Activated naive CD4-positive, alpha-beta T cell treated with anti-CD3 and anti-CD28 coated beads, Interleukin-2, amount 50 U/mL, for 72 hours (primary cell): Measurements from ENCODE around the gene SSPN. TPM values are rescaled to one million over a fixed set of nuclear protein-coding genes. Genes with fewer than 3 reads are reported as not detected.

Experiments
- ATAC-seq, 2 donors: fragments of 150-1000 bp; cut with Tn5 transposase; 2 replicates each; pipeline ENCODE4 v1.10.0; 2021; ENCODE audit warnings: mild to moderate bottlenecking in 2 of 2, moderate library complexity in 2 of 2
- DNase-seq, 2 donors: peaks; one replicate each; pipeline ENCODE4 v3.0.0; 2021 to 2022; ENCODE audit warnings: low spot score in 2 of 2
- H3K27ac Mint-ChIP-seq, 2 donors: one replicate each; pipeline ENCODE4 v1.8.0; 2022; ENCODE audit warnings: mild to moderate bottlenecking in 2 of 2, mixed read lengths in 2 of 2
- H3K36me3 Mint-ChIP-seq, 2 donors: one replicate each; pipeline ENCODE4 v1.8.0; 2022; ENCODE audit warnings: mixed read lengths in 2 of 2
- H3K9me3 Mint-ChIP-seq, 2 donors: one replicate each; pipeline ENCODE4 v1.8.0; 2022; ENCODE audit warnings: mixed read lengths in 2 of 2
- total RNA-seq, 2 donors: library from RNA; stranded (reverse); gene quantifications; one replicate each; pipeline ENCODE4 v1.2.3, GENCODE V29; 2022

The SSPN gene
- total RNA-seq, 2 donors from 2014 or later, result not detected

DNA sequence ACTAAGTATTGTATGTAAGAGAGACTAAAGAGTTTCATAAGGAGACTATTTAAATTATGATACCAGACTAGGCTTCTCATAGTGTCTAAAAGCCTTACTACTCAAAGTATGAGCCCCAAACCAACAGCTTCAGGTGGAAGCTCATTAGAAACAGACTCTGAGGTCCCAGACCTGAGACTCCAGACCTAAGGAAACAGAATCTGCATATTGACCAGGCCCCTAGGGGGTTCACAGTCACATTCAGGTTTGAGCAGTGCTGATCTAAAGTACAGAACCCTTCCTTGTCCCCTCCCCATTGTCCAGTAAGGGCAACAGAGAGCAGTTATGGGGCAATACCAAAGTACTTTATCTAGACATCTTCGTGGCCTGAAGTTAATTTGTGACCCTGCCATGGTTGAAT, 87.7 kb downstream of the SSPN start:
- H3K27ac Mint-ChIP-seq, result no peak overlapping the region
- no peak for DNase-seq
- no peaks in the 10 kb centered on the region for H3K36me3 Mint-ChIP-seq
- no peaks in the 10 kb centered on the region for H3K9me3 Mint-ChIP-seq
- no peak for ATAC-seq

DNA sequence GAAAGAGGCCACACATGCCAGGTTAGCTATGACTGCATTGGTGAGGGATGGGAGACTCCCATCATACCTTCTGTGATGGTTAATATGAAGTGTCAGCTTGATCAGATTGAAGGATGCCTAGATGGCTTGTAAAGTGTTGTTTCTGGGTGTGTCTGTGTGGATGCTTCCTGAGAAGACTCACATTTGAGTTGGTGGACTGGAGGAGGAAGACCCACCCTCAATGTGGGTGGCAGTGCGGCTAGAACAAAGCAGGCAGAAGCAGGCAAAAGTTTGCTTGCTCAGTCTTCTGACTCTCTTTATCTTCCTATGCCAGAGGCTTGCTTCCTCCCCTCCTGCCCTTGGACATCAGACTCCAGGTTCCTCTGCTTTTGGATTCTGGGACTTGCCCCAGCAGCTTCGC, 88.2 kb downstream of the SSPN start:
- H3K9me3 Mint-ChIP-seq, result no peaks in the 10 kb centered on the region
- no peak for ATAC-seq
- H3K36me3 Mint-ChIP-seq, result no peaks in the 10 kb centered on the region
- H3K27ac Mint-ChIP-seq, result no peak overlapping the region
- no peak for DNase-seq

DNA sequence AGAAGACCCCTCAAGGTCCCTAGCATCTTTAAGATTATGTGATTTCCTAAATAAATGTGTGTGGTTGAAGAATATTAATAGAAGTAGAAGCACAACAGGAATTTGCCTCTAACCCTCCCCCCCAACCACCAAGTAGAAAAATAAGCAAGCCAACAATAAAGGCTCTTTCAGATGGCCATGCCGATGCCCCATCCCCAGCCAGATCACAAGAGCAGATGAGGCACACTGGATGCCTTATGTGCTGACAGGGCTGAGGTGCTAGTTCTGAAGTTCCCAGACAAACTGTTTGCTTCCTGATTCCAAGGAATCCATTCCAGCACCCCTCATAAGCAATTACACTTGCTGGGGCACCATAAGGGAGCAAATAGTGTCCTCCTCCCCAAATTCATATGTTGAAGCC, 90.0 kb downstream of the SSPN start:
- Mint-ChIP-seq H3K27ac (no peak overlapping the region), H3K36me3 (no peaks in the 10 kb centered on the region), H3K9me3 (no peaks in the 10 kb centered on the region)
- ATAC-seq, result no peak
- no peak for DNase-seq

DNA sequence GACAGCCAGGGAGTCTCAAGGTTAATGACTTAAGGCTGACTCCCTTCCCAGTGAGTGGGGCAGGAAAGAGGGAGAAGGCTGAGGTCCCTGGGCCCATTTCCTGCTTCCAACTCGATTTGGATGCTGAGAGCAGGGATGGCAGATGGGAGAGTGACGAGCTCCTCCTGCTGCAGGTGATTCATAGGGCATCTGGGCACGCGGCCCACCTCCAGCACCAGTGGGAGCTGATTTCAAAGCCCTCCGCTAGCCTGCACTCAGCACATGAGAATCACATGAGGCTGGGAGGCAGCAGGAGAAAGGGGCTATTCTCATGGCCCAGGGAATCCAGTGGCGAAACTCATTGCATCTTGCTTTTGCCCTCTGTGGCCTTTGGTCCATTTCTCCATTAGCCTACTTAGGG, 90.8 kb downstream of the SSPN start:
- no peak for ATAC-seq
- no peaks in the 10 kb centered on the region for H3K9me3 Mint-ChIP-seq
- DNase-seq, result no peak
- no peaks in the 10 kb centered on the region for H3K36me3 Mint-ChIP-seq
- no peak overlapping the region for H3K27ac Mint-ChIP-seq

DNA sequence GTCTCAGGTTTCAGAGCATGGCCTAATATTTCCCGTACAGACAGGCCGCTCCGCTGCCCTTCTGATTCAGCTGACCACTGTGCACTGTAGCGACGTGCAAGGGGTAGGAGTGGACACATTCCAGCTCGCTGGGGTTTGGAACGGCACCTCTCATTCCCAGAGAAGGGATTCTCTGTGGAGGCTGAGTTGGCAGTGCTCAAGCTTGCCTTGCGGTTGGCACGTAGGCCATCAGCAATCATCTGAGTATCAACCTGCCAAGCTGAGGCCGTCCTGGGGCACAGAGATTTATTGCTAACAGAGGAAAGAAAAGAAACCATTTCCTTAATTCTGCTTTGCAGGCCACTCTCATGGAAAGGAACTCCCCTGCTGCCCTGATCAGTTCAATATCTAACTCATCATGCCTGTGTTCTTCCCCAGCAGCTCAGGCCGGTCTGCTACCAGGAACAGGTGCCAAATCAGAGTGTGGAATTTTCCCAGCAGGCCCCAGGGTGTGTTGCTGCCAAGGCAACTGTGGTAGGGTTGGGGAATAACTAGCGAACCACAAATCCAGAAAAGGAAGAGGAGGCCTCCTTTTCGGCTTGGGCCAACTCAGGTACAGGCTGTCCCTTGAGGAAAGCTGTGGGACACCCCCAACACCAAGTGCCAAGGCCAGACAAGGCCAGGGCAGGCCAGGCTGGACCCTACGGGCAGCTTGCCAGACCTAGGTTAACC, 92.5 kb downstream of the SSPN start:
- H3K27ac Mint-ChIP-seq, result peak overlapping the region in 1 of 2 donors; percentile 93
- no peaks in the 10 kb centered on the region for H3K9me3 Mint-ChIP-seq
- ATAC-seq (no peak), DNase-seq (no peak)
- H3K36me3 Mint-ChIP-seq, result no peaks in the 10 kb centered on the region

DNA sequence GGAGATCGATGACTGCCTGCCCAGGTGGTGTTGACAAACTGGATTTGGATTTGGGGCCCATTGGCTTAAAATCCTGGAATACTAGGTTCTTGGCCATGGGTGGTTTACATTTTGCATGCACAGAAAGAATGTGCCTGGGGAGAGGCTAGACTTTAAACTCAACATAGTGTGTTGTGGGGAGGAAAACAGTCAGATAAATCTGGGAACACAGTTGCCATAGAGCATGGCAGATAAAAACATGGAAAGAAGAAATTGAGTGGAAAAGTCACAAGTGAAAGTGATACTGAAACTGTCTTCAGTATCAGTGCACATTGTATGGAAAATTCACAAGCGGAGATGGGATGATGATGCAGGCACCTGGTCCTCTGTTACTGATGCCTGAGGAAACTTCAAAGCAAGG, 95.2 kb downstream of the SSPN start:
- no peaks in the 10 kb centered on the region for H3K9me3 Mint-ChIP-seq
- H3K27ac Mint-ChIP-seq, result no peak overlapping the region
- H3K36me3 Mint-ChIP-seq, result no peaks in the 10 kb centered on the region
- DNase-seq (no peak), ATAC-seq (no peak)

DNA sequence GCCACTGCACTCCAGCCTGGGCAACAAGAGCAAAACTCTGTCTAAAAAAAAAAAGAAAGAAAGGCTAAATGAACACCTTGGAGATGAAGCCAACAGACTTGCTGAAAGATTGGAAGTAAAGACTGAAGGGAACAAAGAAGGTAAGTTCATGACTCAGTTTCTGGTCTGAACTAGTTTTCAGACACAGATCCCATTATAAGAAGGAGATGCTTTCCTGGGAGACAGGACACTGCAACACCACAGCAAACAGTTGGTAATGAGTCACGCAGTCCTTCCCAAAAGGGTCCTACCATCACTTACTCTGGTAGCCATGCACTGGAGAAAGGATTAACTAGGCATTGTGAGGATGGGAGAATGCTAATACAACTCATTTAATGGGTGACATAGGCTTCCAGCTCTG, 97.2 kb downstream of the SSPN start:
- Mint-ChIP-seq H3K9me3 (peaks cover 0 to 5% of the 10 kb centered on the region in 2 donors), H3K27ac (no peak overlapping the region), H3K36me3 (peaks cover 0 to 6% of the 10 kb centered on the region in 2 donors)
- ATAC-seq (no peak), DNase-seq (no peak)

DNA sequence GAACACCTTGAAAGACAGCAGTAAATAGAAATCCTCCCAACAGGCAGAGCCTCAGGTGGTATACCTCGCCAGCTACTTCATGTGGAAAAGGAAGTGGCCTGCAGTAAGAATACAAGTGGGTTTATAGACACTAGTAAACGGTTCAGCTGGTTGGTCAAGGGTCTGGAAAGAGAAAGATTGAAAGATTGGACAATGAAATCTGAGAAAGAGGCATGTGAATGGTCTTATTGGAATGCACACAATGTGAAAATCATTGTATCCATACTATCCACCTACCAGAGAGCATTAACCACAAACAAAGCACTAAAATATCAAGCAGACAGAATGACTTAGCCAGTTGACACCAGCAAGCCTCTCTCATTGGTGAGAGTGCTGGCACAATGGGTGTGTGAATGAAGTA, 98.2 kb downstream of the SSPN start:
- Mint-ChIP-seq H3K36me3 (peaks cover 0 to 6% of the 10 kb centered on the region in 2 donors), H3K9me3 (peaks cover 0 to 5% of the 10 kb centered on the region in 2 donors), H3K27ac (no peak overlapping the region)
- ATAC-seq (no peak), DNase-seq (no peak)

DNA sequence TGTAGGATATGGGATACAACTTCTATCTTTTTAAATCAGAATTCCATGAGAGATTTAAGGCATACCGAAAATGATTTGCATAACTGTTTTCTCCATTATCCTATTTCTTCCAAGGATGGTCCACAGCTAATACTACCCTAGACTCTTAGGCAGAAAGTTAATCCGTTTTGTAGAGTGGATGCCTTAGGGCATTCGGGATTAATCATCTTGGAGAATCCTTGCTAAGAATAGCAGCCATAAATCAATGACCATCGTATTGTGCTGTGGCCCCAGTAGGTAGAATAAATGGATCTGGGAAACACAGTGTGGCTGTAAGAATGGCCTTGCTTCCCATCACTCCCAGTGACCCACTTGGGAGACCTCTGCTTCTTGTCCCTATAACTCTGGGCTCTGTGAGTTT, 99.6 kb downstream of the SSPN start:
- Mint-ChIP-seq H3K27ac (no peak overlapping the region), H3K9me3 (peaks cover 0 to 5% of the 10 kb centered on the region in 2 donors), H3K36me3 (peaks cover 0 to 6% of the 10 kb centered on the region in 2 donors)
- DNase-seq, result no peak
- ATAC-seq, result no peak

DNA sequence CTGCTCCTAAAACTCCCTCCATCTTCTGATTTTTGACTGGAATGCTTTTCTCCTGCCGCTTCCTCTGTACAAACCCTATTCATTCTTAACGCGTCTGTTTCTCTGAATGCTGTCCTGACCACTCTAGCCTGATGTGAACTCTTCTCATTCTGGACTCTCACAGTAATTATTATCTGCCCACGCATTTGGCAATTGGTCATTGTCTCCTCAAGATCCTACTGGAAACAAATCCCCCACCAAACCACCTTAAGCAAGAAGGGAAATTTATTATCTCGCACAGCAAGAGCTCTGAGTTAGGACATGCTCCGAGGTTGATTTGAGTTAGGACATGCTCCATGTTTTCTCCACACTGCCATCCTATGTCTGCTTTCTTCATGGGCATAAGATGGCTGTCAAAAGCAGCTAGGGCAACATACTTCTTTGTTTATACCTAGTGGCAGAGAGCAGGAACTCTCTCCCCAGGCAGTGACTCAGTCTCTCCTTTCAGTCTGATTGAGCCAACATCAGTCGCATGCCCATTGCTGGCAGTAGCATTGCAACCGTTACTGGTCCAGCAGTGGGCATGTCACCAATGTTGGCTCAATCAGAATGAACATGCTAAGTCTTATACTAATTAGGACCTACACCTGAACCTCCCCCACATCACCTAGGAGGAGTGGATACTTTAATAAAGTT, 102.2 kb downstream of the SSPN start:
- no peak overlapping the region for H3K27ac Mint-ChIP-seq
- no peak for DNase-seq
- peak; percentile 48 to 59 for ATAC-seq

DNA sequence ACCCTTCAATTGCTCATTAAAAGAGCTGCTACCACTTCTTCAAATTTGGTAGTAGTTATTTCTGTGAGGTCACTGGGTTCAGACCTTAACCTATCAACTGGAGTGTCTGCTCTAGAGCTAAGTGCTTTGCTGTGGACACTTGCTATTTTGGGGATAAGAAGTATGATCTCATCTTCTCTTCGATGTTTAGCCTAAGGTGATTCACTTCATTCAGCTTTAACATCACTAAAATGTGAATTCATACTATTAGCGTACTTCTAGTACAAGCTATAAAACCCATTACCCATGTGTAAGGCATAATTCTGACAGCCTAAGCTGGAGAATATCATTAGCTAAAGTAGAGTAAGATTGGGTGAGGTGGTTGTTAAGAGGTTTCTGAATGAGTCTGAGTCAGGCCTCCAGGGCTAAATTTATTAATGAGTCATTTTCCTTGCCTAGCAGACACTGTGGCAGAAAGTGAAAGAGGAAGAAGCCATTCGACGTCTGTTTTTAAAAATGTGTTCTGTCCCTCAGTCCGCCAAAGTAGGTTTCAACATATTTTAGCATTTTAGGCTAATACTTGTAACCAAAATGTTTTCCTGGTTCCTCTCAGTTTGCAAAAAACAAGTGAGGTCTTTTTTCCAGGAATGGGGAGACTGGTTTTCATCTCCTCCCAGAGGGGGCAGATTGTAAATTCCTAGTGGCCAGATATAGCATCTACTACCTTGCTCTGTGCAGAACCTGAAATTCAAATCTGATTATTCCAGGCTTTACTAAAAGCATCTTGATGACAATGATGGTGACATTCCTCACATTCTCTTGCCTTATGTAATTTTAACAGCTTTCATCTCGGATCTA, 103.6 kb downstream of the SSPN start:
- H3K9me3 Mint-ChIP-seq, result peaks cover 0 to 5% of the 10 kb centered on the region in 2 donors
- no peak for DNase-seq
- ATAC-seq, result peak; percentile 94 to 95
- peaks cover 0 to 6% of the 10 kb centered on the region in 2 donors for H3K36me3 Mint-ChIP-seq
- H3K27ac Mint-ChIP-seq, result no peak overlapping the region

More for the DNA sequence above, 102.2 kb downstream of the SSPN start:
- peaks cover 0 to 5% of the 10 kb centered on the region in 2 donors for H3K9me3 Mint-ChIP-seq
- peaks cover 0 to 6% of the 10 kb centered on the region in 2 donors for H3K36me3 Mint-ChIP-seq

DNA sequence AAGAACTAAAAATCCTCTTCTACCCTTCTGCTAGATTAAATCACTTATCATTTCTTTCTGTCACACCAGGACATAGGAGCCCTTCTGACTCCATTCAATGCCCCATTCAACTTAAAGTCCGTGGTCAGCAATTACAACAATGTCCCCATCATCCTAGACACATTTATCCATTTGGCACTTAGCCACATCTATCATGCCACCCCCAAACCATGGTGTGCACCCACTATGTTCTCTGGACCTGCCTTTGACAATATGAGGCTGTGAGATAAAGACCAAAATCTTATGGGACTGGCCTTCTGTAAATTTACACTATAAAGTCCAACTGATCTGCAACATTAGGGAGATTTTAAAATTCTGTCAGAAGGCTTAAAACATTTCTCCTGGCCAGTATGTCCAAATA, 104.4 kb downstream of the SSPN start:
- no peak for DNase-seq
- H3K27ac Mint-ChIP-seq, result no peak overlapping the region
- H3K9me3 Mint-ChIP-seq, result peaks cover 0 to 5% of the 10 kb centered on the region in 2 donors
- peaks cover 0 to 6% of the 10 kb centered on the region in 2 donors for H3K36me3 Mint-ChIP-seq
- no peak for ATAC-seq

Other genes starting within 250 kb of the SSPN start
- gene RASSF8, start 236.9 kb upstream of the SSPN start, total RNA-seq, result under 1 TPM; 0.46 to 0.56 TPM
- not detected for gene BHLHE41, start 70.5 kb upstream of the SSPN start, total RNA-seq